Keratinocyte (primary cell): ENCODE data around the gene STRADB.

Experiments
- EZH2 ChIP-seq: IDR thresholded peaks from one replicate; pipeline ENCODE4 v1.6.1; 2012; ENCODE audit warnings: inconsistent platforms, mild to moderate bottlenecking, low read length, moderate library complexity
- TF ChIP-seq, protein P1 (sequence below), 3 experiments: IDR thresholded peaks in 1 of 3; conservative IDR thresholded peaks in 1 of 3; optimal IDR thresholded peaks in 1 of 3; 2 replicates in 2 of 3; 3 replicates in 1 of 3; pipeline versions ENCODE3 to v1.5.1; 2011; ENCODE audit warnings: low read length in 3 of 3, mild to moderate bottlenecking in 3 of 3, moderate library complexity in 2 of 3, control low read depth in 1 of 3, inconsistent platforms in 1 of 3; ENCODE audit not compliant: insufficient read depth in 2 of 3; ENCODE audit errors: extremely low read depth in 1 of 3

DNA sequence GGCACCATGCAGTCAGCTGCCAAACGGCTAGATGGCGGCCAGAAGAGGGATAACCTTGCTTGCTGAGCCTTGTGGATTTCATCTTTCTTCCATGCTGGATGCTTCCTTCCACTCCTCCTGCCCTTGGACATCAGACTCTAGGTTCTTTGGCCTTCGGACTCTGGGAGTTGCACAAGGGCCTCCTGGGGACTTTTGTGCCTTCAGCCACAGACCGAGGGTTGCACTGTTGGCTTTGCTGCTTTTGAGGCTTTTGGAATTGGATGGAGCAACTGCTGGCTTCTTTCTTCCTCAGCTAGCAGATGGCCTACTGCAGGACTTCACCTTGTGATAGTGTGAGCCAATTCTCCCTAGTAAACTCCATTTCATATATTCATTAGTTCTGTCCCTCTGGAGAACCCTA, 31.0 kb downstream of the STRADB start:
- TF ChIP-seq, protein P1, sequence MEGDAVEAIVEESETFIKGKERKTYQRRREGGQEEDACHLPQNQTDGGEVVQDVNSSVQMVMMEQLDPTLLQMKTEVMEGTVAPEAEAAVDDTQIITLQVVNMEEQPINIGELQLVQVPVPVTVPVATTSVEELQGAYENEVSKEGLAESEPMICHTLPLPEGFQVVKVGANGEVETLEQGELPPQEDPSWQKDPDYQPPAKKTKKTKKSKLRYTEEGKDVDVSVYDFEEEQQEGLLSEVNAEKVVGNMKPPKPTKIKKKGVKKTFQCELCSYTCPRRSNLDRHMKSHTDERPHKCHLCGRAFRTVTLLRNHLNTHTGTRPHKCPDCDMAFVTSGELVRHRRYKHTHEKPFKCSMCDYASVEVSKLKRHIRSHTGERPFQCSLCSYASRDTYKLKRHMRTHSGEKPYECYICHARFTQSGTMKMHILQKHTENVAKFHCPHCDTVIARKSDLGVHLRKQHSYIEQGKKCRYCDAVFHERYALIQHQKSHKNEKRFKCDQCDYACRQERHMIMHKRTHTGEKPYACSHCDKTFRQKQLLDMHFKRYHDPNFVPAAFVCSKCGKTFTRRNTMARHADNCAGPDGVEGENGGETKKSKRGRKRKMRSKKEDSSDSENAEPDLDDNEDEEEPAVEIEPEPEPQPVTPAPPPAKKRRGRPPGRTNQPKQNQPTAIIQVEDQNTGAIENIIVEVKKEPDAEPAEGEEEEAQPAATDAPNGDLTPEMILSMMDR (optimal IDR thresholded peaks at IDR 0.05 in 1 of 3, IDR thresholded peaks at IDR 0.05 in 1 of 3, conservative IDR thresholded peaks at IDR 0.05 in 1 of 3; ENCODE audit: extremely low read depth in 1 of 3, insufficient read depth in 2 of 3, low read length in 3 of 3) = no peak
- TF ChIP-seq EZH2 = no peak
